ENCODE data around the gene GABRG3. TPM values are rescaled to one million over a fixed set of nuclear protein-coding genes. Genes with fewer than 3 reads are reported as not detected.

GABRG3 gene
- total and polyA plus RNA-seq, 4 donors, result 0.02 to 0.19 TPM; not detected in 2

DNA sequence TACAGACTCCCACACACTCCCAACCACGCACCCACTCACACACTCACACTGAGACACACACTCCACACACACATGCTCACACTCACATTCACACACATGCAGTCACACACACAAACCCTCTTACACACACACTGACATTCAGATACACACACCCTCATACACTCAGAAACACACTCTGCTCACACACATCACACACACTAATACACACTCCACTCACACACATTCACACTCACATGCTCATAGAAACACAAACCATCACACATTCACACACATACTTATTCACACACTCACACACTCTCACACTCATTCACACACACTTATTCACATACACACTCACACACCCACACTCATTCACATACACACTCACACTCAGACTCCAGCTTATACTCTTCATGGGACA lies 618.8 kb downstream of the GABRG3 start:
- no peak for DNase-seq (ENCODE audit: low spot score)
- no peak overlapping the region for H3K4me3 ChIP-seq (ENCODE audit: low read depth in 1 of 3, low read length in 3 of 3)
- H3K9me3 ChIP-seq (ENCODE audit: control insufficient read depth in 4 of 4, low read length in 3 of 4), result no peaks in the 10 kb centered on the region
- no peak overlapping the region for H3K27ac ChIP-seq (ENCODE audit: low read depth in 1 of 2, low read length in 2 of 2)
- WGBS, result 76% methylated on average over 1 of the region's 1 CpG
- H3K9ac ChIP-seq (ENCODE audit: low read depth in 1 of 2, low read length in 2 of 2), result no peak overlapping the region
- no peaks in the 10 kb centered on the region for H3K36me3 ChIP-seq (ENCODE audit: control insufficient read depth in 4 of 4, insufficient read depth in 3 of 4, low read depth in 1 of 4, low read length in 3 of 4)
- H3K27me3 ChIP-seq (ENCODE audit: control insufficient read depth in 4 of 4, insufficient read depth in 4 of 4, low read length in 3 of 4), result peaks cover 0 to 2% (median 0%) of the 10 kb centered on the region in 4 donors
- H3K4me1 ChIP-seq (ENCODE audit: control insufficient read depth in 4 of 4, insufficient read depth in 4 of 4, low read length in 3 of 4), result no peaks in the 10 kb centered on the region
- TF ChIP-seq FOXA2 (IDR thresholded peaks at IDR 0.05) (no peak), ATF3 (IDR thresholded peaks at IDR 0.05) (no peak), YY1 (IDR thresholded peaks at IDR 0.05) (no peak), JUND (IDR thresholded peaks at IDR 0.05) (no peak), RXRA (IDR thresholded peaks at IDR 0.05) (no peak), EGR1 (IDR thresholded peaks at IDR 0.05; ENCODE audit: low read depth in 2 of 2) (no peak), RAD21 (IDR thresholded peaks at IDR 0.05) (no peak), HNF4G (IDR thresholded peaks at IDR 0.05) (no peak)
- TF ChIP-seq, protein P1, sequence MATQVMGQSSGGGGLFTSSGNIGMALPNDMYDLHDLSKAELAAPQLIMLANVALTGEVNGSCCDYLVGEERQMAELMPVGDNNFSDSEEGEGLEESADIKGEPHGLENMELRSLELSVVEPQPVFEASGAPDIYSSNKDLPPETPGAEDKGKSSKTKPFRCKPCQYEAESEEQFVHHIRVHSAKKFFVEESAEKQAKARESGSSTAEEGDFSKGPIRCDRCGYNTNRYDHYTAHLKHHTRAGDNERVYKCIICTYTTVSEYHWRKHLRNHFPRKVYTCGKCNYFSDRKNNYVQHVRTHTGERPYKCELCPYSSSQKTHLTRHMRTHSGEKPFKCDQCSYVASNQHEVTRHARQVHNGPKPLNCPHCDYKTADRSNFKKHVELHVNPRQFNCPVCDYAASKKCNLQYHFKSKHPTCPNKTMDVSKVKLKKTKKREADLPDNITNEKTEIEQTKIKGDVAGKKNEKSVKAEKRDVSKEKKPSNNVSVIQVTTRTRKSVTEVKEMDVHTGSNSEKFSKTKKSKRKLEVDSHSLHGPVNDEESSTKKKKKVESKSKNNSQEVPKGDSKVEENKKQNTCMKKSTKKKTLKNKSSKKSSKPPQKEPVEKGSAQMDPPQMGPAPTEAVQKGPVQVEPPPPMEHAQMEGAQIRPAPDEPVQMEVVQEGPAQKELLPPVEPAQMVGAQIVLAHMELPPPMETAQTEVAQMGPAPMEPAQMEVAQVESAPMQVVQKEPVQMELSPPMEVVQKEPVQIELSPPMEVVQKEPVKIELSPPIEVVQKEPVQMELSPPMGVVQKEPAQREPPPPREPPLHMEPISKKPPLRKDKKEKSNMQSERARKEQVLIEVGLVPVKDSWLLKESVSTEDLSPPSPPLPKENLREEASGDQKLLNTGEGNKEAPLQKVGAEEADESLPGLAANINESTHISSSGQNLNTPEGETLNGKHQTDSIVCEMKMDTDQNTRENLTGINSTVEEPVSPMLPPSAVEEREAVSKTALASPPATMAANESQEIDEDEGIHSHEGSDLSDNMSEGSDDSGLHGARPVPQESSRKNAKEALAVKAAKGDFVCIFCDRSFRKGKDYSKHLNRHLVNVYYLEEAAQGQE (IDR thresholded peaks at IDR 0.05), result no peak

Small RNA genes lying within 50 kb of the gene (small RNA-seq; reads per million reads assigned to genes)
- gene RNA5SP391 (not detected), gene SERPINE4P (not detected)

Other genes with a start within 250 kb of the GABRG3 start
- gene GABRB3, start 198.1 kb upstream of the GABRG3 start, total RNA-seq, result 1 to 10 TPM in 1 of 2 donors, under 1 TPM in 1; 0.09 to 1.2 TPM
- under 1 TPM; 0.38 to 0.63 TPM for gene GABRB3, start 198.1 kb upstream of the GABRG3 start, polyA plus RNA-seq
- gene GABRA5, start 104.1 kb upstream of the GABRG3 start, total RNA-seq, result not detected
- gene GABRA5, start 104.1 kb upstream of the GABRG3 start, polyA plus RNA-seq, result not detected

Data from liver (tissue), 10 donors.